ENCODE results near the gene MCUR1. TPM values are rescaled to one million over a fixed set of nuclear protein-coding genes. Genes with fewer than 3 reads are reported as not detected.
"Not testable (repeated sequence)": the region's sequence is repeated elsewhere in the genome, so short reads cannot be mapped to it uniquely, and the experiment has no call there.

The MCUR1 gene
- total and polyA plus RNA-seq, 2 experiments from 2014 or later, result 16.1 to 27.6 TPM

GRCh38 chr6:13838616-13839015 lies 24.3 kb upstream of the MCUR1 start:
- Histone ChIP-seq H3K9me3 (ENCODE audit: low read depth) (no peaks in the 10 kb centered on the region), H3K9me2 (replicated peaks; ENCODE audit: insufficient read depth) (no peaks in the 10 kb centered on the region), H2AFZ (no peak overlapping the region), H3K27me3 (no peaks in the 10 kb centered on the region), H3K4me1 (ENCODE audit: insufficient read depth) (no peaks in the 10 kb centered on the region), H3K79me2 (no peaks in the 10 kb centered on the region), H3K4me2 (no peak overlapping the region), H4K20me1 (ENCODE audit: insufficient read depth, poor library complexity, severe bottlenecking) (no peaks in the 10 kb centered on the region), H3K27ac (no peak overlapping the region), H3K36me3 (replicated peaks; ENCODE audit: insufficient read depth, low read depth) (no peaks in the 10 kb centered on the region), H3K4me3 (no peak overlapping the region)
- TF ChIP-seq EZH2 (IDR thresholded peaks at IDR 0.05; ENCODE audit: borderline replicate concordance), result no peak
- TF ChIP-seq EZH2phosphoT487 (IDR thresholded peaks at IDR 0.05; ENCODE audit: low read depth, severe bottlenecking, unreplicated experiment), result no peak
- no peak for TF ChIP-seq CTCF (IDR thresholded peaks at IDR 0.05; ENCODE audit: poor library complexity)
- WGBS (ENCODE audit: low lambda C conversion rate, missing lambda C conversion rate), result 82% methylated on average over 3 of the region's 3 CpGs
- no peak for DNase-seq (ENCODE audit: low spot score)

- Histone ChIP-seq H3K9me2 (replicated peaks; ENCODE audit: insufficient read depth) (no peaks in the 10 kb centered on the region), H4K20me1 (ENCODE audit: insufficient read depth, poor library complexity, severe bottlenecking) (no peaks in the 10 kb centered on the region), H3K36me3 (replicated peaks; ENCODE audit: insufficient read depth, low read depth) (no peaks in the 10 kb centered on the region), H3K9me3 (ENCODE audit: low read depth) (no peaks in the 10 kb centered on the region), H3K27me3 (no peaks in the 10 kb centered on the region), H3K79me2 (no peaks in the 10 kb centered on the region), H3K4me1 (ENCODE audit: insufficient read depth) (no peaks in the 10 kb centered on the region), H3K27ac (no peak overlapping the region), H2AFZ (no peak overlapping the region), H3K4me3 (no peak overlapping the region), H3K4me2 (no peak overlapping the region)
- WGBS (ENCODE audit: low lambda C conversion rate, missing lambda C conversion rate), result 83% methylated on average over 5 of the region's 5 CpGs
- TF ChIP-seq EZH2phosphoT487 (IDR thresholded peaks at IDR 0.05; ENCODE audit: low read depth, severe bottlenecking, unreplicated experiment) (no peak), EZH2 (IDR thresholded peaks at IDR 0.05; ENCODE audit: borderline replicate concordance) (no peak), CTCF (IDR thresholded peaks at IDR 0.05; ENCODE audit: poor library complexity) (no peak)
- no peak for DNase-seq (ENCODE audit: low spot score)
These were observed 21.8 kb upstream of the MCUR1 start for GRCh38 chr6:13836170-13836569.

GRCh38 chr6:13834790-13835189 lies 20.4 kb upstream of the MCUR1 start:
- 59% methylated on average over 1 of the region's 1 CpG for WGBS (ENCODE audit: low lambda C conversion rate, missing lambda C conversion rate)
- H3K4me3 ChIP-seq, result no peak overlapping the region

GRCh38 chr6:13834018-13834417 lies 19.7 kb upstream of the MCUR1 start:
- H3K27me3 ChIP-seq; H3K4me2 ChIP-seq; H3K79me2 ChIP-seq; H3K4me3 ChIP-seq; H3K9me2 ChIP-seq (replicated peaks; ENCODE audit: insufficient read depth); H4K20me1 ChIP-seq (ENCODE audit: insufficient read depth, poor library complexity, severe bottlenecking); DNase-seq (ENCODE audit: low spot score); H3K27ac ChIP-seq; H3K36me3 ChIP-seq (replicated peaks; ENCODE audit: insufficient read depth, low read depth); H2AFZ ChIP-seq; H3K9me3 ChIP-seq (ENCODE audit: low read depth); H3K4me1 ChIP-seq (ENCODE audit: insufficient read depth): not testable (repeated sequence)
- WGBS (ENCODE audit: low lambda C conversion rate, missing lambda C conversion rate), result 67% methylated on average over 5 of the region's 5 CpGs

More at GRCh38 chr6:13834790-13835189, 20.4 kb upstream of the MCUR1 start:
- Histone ChIP-seq H3K27me3 (no peaks in the 10 kb centered on the region), H3K9me2 (replicated peaks; ENCODE audit: insufficient read depth) (no peaks in the 10 kb centered on the region), H3K9me3 (ENCODE audit: low read depth) (peaks cover 3% of the 10 kb centered on the region), H4K20me1 (ENCODE audit: insufficient read depth, poor library complexity, severe bottlenecking) (no peaks in the 10 kb centered on the region), H2AFZ (no peak overlapping the region), H3K4me2 (no peak overlapping the region), H3K4me1 (ENCODE audit: insufficient read depth) (no peaks in the 10 kb centered on the region), H3K79me2 (no peaks in the 10 kb centered on the region), H3K27ac (no peak overlapping the region), H3K36me3 (replicated peaks; ENCODE audit: insufficient read depth, low read depth) (no peaks in the 10 kb centered on the region)
- no peak for TF ChIP-seq EZH2 (IDR thresholded peaks at IDR 0.05; ENCODE audit: borderline replicate concordance)
- TF ChIP-seq EZH2phosphoT487 (IDR thresholded peaks at IDR 0.05; ENCODE audit: low read depth, severe bottlenecking, unreplicated experiment), result no peak
- no peak for TF ChIP-seq CTCF (IDR thresholded peaks at IDR 0.05; ENCODE audit: poor library complexity)
- DNase-seq (ENCODE audit: low spot score), result no peak

Data from hepatocyte (in vitro differentiated cells).